GM19467 (cell line): ENCODE data around the gene CLDN5.

Experiments
- ATAC-seq: cut with Tn5 transposase; IDR thresholded peaks from one replicate; pipeline ENCODE4 v1.9.1; 2021; ENCODE audit warnings: mild to moderate bottlenecking, moderate library complexity; ENCODE audit not compliant: unreplicated experiment

CLDN5 gene

GRCh38 chr22:19524170-19525115 lies at the start of gene CLDN5:
Gene CLDN5, minus strand, starts transcription at chr22:19524410. Its CDS starts 155 bp downstream, at chr22:19524255.
- ATAC-seq, result no peak

- no peak for ATAC-seq
Measured at GRCh38 chr22:19571995-19572394, 47.8 kb upstream of the CLDN5 start.

GRCh38 chr22:19571207-19571795 lies 47.1 kb upstream of the CLDN5 start:
- no peak for ATAC-seq

- no peak for ATAC-seq
Measured at GRCh38 chr22:19569976-19570375, 45.8 kb upstream of the CLDN5 start.

- no peak for ATAC-seq
Measured at GRCh38 chr22:19569276-19569640, 45.0 kb upstream of the CLDN5 start.

- ATAC-seq, result no peak
Measured at GRCh38 chr22:19568337-19569275, 44.4 kb upstream of the CLDN5 start.

GRCh38 chr22:19567157-19568009 lies 43.2 kb upstream of the CLDN5 start:
- ATAC-seq, result no peak

GRCh38 chr22:19566279-19567156 lies 42.3 kb upstream of the CLDN5 start:
- no peak for ATAC-seq

GRCh38 chr22:19565382-19566278 lies 41.4 kb upstream of the CLDN5 start:
- ATAC-seq, result no peak

- no peak for ATAC-seq
Measured at GRCh38 chr22:19559956-19560355, 35.7 kb upstream of the CLDN5 start.

- no peak for ATAC-seq
Measured at GRCh38 chr22:19559324-19559811, 35.2 kb upstream of the CLDN5 start.

GRCh38 chr22:19556963-19557545 lies 32.8 kb upstream of the CLDN5 start:
- ATAC-seq, result no peak

GRCh38 chr22:19555651-19556050 lies 31.4 kb upstream of the CLDN5 start:
- no peak for ATAC-seq

- ATAC-seq, result no peak
Measured at GRCh38 chr22:19554834-19555404, 30.7 kb upstream of the CLDN5 start.

GRCh38 chr22:19553201-19553600 lies 29.0 kb upstream of the CLDN5 start:
- ATAC-seq, result no peak

GRCh38 chr22:19550382-19550781 lies 26.2 kb upstream of the CLDN5 start:
- ATAC-seq, result no peak

GRCh38 chr22:19549428-19549827 lies 25.2 kb upstream of the CLDN5 start:
- ATAC-seq, result no peak
